CD4-positive, alpha-beta T cell (primary cell): Measurements from ENCODE around the gene LPIN2. TPM values are rescaled to one million over a fixed set of nuclear protein-coding genes. Genes with fewer than 3 reads are reported as not detected.
"Not testable (repeated sequence)": the region's sequence is repeated elsewhere in the genome, so short reads cannot be mapped to it uniquely, and the experiment has no call there.

Experiments
- ATAC-seq: fragments of 200-7000 bp; cut with Tn5 transposase; one replicate; pipeline ENCODE4 v1.10.0; 2022; ENCODE audit warnings: mild to moderate bottlenecking; ENCODE audit not compliant: poor library complexity
- CTCF ChIA-PET: fragments of 350-600 bp; sonication (Branson Sonifier 250); formaldehyde crosslinking; loops from one replicate; lab custom pipeline; 2021; ENCODE audit warnings: antibody characterized with exemption, inconsistent platforms; lab: Charles Lee
- POLR2A ChIA-PET: fragments of 350-600 bp; sonication (Branson Sonifier 250); formaldehyde crosslinking; loops from one replicate; lab custom pipeline; 2021; ENCODE audit warnings: antibody characterized with exemption, inconsistent platforms; lab: Charles Lee
- DNase-seq, 14 experiments: peaks; one replicate each; pipeline ENCODE4 v3.0.0-alpha.2; 2013 to 2020; ENCODE audit warnings: mixed read lengths in 2 of 14
- H3K27ac ChIP-seq, 2 donors: one replicate each; pipeline versions ENCODE4 v1.5.1 to v1.7.0; 2013; ENCODE audit warnings: low read length in 2 of 2, low read depth in 1 of 2, mild to moderate bottlenecking in 1 of 2
- H3K27me3 ChIP-seq, 2 experiments: 1 replicate in 1 of 2; 2 replicates in 1 of 2; pipeline versions ENCODE4 v1.6.1 to v1.7.0; 2013; ENCODE audit warnings: low read length in 2 of 2, control low read depth in 1 of 2, mild to moderate bottlenecking in 1 of 2, moderate library complexity in 1 of 2; ENCODE audit not compliant: insufficient read depth in 2 of 2, control insufficient read depth in 1 of 2
- H3K36me3 ChIP-seq: one replicate; pipeline ENCODE4 v1.6.1; 2013; ENCODE audit warnings: low read length, control low read depth; ENCODE audit not compliant: insufficient read depth
- H3K4me1 ChIP-seq: one replicate; pipeline ENCODE4 v1.6.1; 2013; ENCODE audit warnings: low read length, control low read depth; ENCODE audit not compliant: insufficient read depth
- H3K4me3 ChIP-seq: one replicate; pipeline ENCODE4 v1.5.1; 2013; ENCODE audit warnings: mild to moderate bottlenecking, low read length, moderate library complexity
- H3K9me3 ChIP-seq, 2 experiments: 1 replicate in 1 of 2; 2 replicates in 1 of 2; pipeline versions ENCODE4 v1.6.1 to v1.7.0; 2013; ENCODE audit warnings: low read length in 2 of 2, mild to moderate bottlenecking in 2 of 2, control low read depth in 1 of 2, moderate library complexity in 1 of 2; ENCODE audit not compliant: control insufficient read depth in 1 of 2, insufficient read depth in 1 of 2
- H3K27ac Mint-ChIP-seq: one replicate; pipeline ENCODE4 v1.8.0; 2020; ENCODE audit warnings: mixed read lengths
- H3K27me3 Mint-ChIP-seq: one replicate; pipeline ENCODE4 v1.8.0; 2021; ENCODE audit warnings: mixed read lengths
- H3K36me3 Mint-ChIP-seq: one replicate; pipeline ENCODE4 v1.8.0; 2021; ENCODE audit warnings: low read depth, mixed read lengths
- H3K4me1 Mint-ChIP-seq: one replicate; pipeline ENCODE4 v1.8.0; 2021; ENCODE audit warnings: low read depth, mixed read lengths
- H3K4me3 Mint-ChIP-seq: one replicate; pipeline ENCODE4 v1.8.0; 2020; ENCODE audit warnings: mild to moderate bottlenecking, mixed read lengths
- H3K9me3 Mint-ChIP-seq: one replicate; pipeline ENCODE4 v1.8.0; 2020; ENCODE audit warnings: mixed read lengths
- CTCF ChIP-seq: fragments of 200-600 bp; IDR thresholded peaks from one replicate; pipeline ENCODE4 v1.8.0; 2022; ENCODE audit warnings: antibody characterized with exemption, mild to moderate bottlenecking
- intact Hi-C, 2 experiments: fragments of 100-400 bp; cut with DNase I in 1 of 2; cut with micrococcal nuclease in 1 of 2; formaldehyde crosslinking; loops; one replicate each; pipeline versions ENCODE4 v1.15.1 to v1.9.0; 2023 to 2025; cut with DNase I, micrococcal nuclease
- total RNA-seq, 174 experiments: library from RNA in 2 of 174; stranded (reverse) in 2 of 174; gene quantifications; one replicate each; pipeline ENCODE4 v1.2.3 and lab custom pipeline; 2021 to 2026

LPIN2 gene
- total RNA-seq, 2 experiments from 2014 or later, result 48.7 to 49.0 TPM

DNA sequence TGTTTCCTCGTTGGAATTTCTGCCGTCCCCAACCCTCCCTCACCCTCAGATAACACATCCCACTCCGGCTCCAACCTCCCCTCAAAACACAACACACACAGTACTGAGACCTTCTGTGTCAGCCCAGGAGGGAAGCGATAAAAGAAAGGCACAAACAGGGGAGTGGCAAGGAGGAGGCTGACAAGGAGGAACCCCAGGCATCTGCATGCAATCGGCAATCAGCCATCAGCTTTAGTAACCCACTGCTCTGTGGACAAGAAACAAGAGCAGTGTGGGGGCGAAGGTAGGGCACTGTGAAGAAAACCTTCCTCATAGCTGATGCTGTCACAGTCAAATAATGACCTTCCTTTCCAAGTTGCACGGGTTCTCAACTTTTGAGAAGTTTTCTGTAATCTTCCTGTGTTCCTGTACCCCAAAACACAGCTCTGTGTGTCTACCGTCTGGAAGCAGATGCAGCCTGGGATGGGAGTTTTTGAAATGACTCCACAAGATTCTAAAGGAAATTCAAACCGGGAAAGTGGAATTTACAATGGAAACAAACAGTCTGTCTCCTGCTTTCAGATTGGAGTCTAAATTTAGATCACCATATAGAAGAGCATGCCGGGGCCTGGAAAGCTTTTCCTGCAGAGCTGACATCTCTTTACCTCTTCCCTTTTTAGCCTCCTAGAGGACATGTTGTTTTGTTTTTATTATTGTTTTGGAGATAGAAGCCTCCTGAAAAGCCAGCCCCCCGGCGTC lies 16.4 kb upstream of the LPIN2 start:
- Mint-ChIP-seq H3K27ac (no peak overlapping the region), H3K4me3 (no peak overlapping the region), H3K36me3 (no peaks in the 10 kb centered on the region), H3K4me1 (no peaks in the 10 kb centered on the region), H3K9me3 (no peaks in the 10 kb centered on the region), H3K27me3 (no peaks in the 10 kb centered on the region)
- intact Hi-C loops, result no loop called here
- H3K4me3 ChIP-seq, result no peak overlapping the region
- peaks cover 6% of the 10 kb centered on the region for H3K4me1 ChIP-seq
- H3K27me3 ChIP-seq, result no peaks in the 10 kb centered on the region
- no peak overlapping the region for H3K27ac ChIP-seq
- ChIA-PET POLR2A (no interaction called here), CTCF (no interaction called here)
- no peak for DNase-seq
- no peak for ATAC-seq
- no peaks in the 10 kb centered on the region for H3K36me3 ChIP-seq
- no peak for TF ChIP-seq CTCF
- no peaks in the 10 kb centered on the region for H3K9me3 ChIP-seq

DNA sequence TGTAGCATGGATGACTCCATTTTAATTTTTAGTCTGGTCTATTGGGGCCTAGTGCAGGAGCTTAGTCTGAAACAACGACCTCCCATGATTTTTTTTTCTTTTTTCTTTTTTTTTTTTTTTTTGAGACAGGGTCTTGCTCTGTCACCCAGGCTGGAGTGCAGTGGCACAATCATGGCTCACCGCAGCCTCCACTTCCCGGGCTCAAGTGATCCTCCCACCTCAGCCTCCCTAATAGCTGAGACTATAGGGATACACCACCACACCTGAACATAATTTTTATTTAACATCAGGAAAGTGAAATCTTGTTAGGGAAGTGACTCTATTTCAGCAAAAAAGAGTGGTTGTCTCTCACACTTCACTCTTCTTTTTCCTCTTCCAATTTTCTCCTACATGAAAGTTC lies 15.2 kb upstream of the LPIN2 start:
- POLR2A ChIA-PET, H3K9me3 Mint-ChIP-seq, CTCF ChIA-PET, H3K4me1 ChIP-seq, H3K4me3 ChIP-seq, H3K27ac ChIP-seq, H3K9me3 ChIP-seq, H3K27me3 ChIP-seq, H3K36me3 ChIP-seq, intact Hi-C loops, DNase-seq, H3K4me1 Mint-ChIP-seq, H3K27ac Mint-ChIP-seq, H3K36me3 Mint-ChIP-seq, H3K27me3 Mint-ChIP-seq, H3K4me3 Mint-ChIP-seq, ATAC-seq: not testable (repeated sequence)

GRCh38 chr18:3027370-3027891 lies 14.5 kb upstream of the LPIN2 start:
- TF ChIP-seq CTCF, result no peak
- ChIA-PET POLR2A (interaction anchor here (0.6 kb wide), 1 partner anchor 13 kb away, joined by 3 read pairs; no protein-coding TSS in a partner anchor), CTCF (no interaction called here)
- H3K27me3 Mint-ChIP-seq, result no peaks in the 10 kb centered on the region
- Histone ChIP-seq H3K36me3 (no peaks in the 10 kb centered on the region), H3K9me3 (no peaks in the 10 kb centered on the region), H3K4me1 (peaks cover 6% of the 10 kb centered on the region), H3K4me3 (no peak overlapping the region), H3K27me3 (no peaks in the 10 kb centered on the region), H3K27ac (no peak overlapping the region)
- H3K9me3 Mint-ChIP-seq, result no peaks in the 10 kb centered on the region
- DNase-seq, result no peak
- no peaks in the 10 kb centered on the region for H3K36me3 Mint-ChIP-seq
- ATAC-seq, result no peak
- intact Hi-C loops, result no loop called here
- H3K27ac Mint-ChIP-seq, result no peak overlapping the region
- H3K4me3 Mint-ChIP-seq, result no peak overlapping the region
- no peaks in the 10 kb centered on the region for H3K4me1 Mint-ChIP-seq
